ENCODE data around the gene TSHZ2. TPM values are rescaled to one million over a fixed set of nuclear protein-coding genes. Genes with fewer than 3 reads are reported as not detected.

Gene TSHZ2
- total and polyA plus RNA-seq, 2 donors: 6.5 to 35.0 TPM

DNA sequence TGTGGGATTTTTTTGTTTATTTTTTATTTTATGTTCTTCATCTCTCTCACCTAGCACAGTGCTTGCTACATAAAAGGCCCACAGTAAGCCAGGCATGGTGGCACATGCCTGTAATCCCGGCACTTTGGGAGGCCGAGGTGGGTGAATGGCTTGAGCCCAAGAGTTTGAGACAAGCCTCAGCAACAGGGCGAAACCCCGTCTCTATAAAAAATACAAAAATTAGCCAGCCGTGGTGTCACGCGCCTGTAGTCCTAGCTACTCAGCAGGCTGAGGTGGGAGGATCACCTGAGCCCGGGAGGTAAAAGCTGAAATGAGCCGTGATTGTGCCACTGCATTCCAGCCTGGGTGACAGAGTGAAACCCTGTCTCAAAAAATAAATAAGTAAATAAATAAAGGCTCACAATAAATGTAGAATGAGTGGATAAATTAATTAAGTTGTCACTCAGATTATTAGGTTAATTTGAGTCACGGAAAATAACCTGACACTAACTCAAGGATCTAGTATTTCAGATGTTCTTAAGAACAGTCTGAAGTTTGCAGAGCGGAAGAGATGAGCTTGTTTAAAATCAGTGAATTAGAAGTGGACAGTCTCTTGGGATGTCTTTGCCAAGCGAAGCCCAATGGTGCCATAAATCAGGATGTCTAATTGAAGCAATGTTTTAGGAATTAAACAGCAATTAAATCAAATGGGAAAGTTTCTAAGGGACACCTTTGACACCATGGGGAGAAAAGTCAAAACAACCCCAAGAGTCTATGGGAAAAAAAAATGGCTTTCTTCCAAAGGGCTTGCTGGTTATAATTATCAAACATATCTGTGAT is 407.1 kb downstream of the TSHZ2 start:
- H3K36me3 ChIP-seq (ENCODE audit: insufficient read depth): no peaks in the 10 kb centered on the region
- WGBS: 82% methylated on average over 12 of the region's 12 CpGs
- H3K4me3 ChIP-seq (ENCODE audit: low read depth, low read length): no peak overlapping the region
- no peaks in the 10 kb centered on the region for H3K4me1 ChIP-seq (ENCODE audit: insufficient read depth)
- DNase-seq (ENCODE audit: extremely low spot score): no peak
- no peak overlapping the region for H3K27ac ChIP-seq (ENCODE audit: low read depth)

- Histone ChIP-seq H3K36me3 (ENCODE audit: insufficient read depth) (no peaks in the 10 kb centered on the region), H3K27ac (ENCODE audit: low read depth) (no peak overlapping the region), H3K4me3 (ENCODE audit: low read depth, low read length) (no peak overlapping the region), H3K4me1 (ENCODE audit: insufficient read depth) (no peaks in the 10 kb centered on the region)
- 48% methylated on average over 4 of the region's 4 CpGs for WGBS
- no peak for DNase-seq (ENCODE audit: extremely low spot score)
These were observed 407.6 kb downstream of the TSHZ2 start for GRCh38 chr20:53379833-53380120.

- H3K27ac ChIP-seq (ENCODE audit: low read depth): no peak overlapping the region
- no peak overlapping the region for H3K4me3 ChIP-seq (ENCODE audit: low read depth, low read length)
- 89% methylated on average over 3 of the region's 3 CpGs for WGBS
- no peaks in the 10 kb centered on the region for H3K36me3 ChIP-seq (ENCODE audit: insufficient read depth)
- DNase-seq (ENCODE audit: extremely low spot score): no peak
- no peaks in the 10 kb centered on the region for H3K4me1 ChIP-seq (ENCODE audit: insufficient read depth)
These were observed 409.6 kb downstream of the TSHZ2 start for GRCh38 chr20:53381568-53382262.

GRCh38 chr20:53382263-53382844 is 410.2 kb downstream of the TSHZ2 start:
- Histone ChIP-seq H3K4me3 (ENCODE audit: low read depth, low read length) (no peak overlapping the region), H3K27ac (ENCODE audit: low read depth) (no peak overlapping the region), H3K36me3 (ENCODE audit: insufficient read depth) (no peaks in the 10 kb centered on the region), H3K4me1 (ENCODE audit: insufficient read depth) (no peaks in the 10 kb centered on the region)
- no peak for DNase-seq (ENCODE audit: extremely low spot score)
- WGBS: 66% methylated on average over 7 of the region's 7 CpGs

DNA sequence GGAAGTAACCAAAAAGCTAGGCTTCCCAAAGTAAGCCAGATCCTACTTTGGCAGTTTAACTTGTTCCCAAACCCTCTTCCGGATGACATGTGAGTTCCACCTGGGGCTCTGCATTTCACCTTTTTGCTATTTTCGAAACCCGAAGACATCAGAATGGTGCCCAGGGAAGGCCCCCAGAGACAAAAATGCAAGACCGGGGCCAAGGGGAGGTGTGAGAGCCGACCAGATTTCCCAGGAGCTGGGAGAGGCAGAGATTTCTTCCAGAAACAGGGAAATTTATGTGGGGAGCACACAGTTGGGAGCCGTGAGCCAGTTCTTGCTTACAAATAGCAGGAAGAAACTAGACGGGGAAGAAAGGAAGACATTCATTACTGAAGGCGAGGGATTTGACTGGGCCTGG is 411.8 kb downstream of the TSHZ2 start:
- H3K27ac ChIP-seq (ENCODE audit: low read depth): no peak overlapping the region
- no peak for DNase-seq (ENCODE audit: extremely low spot score)
- no peaks in the 10 kb centered on the region for H3K4me1 ChIP-seq (ENCODE audit: insufficient read depth)
- H3K4me3 ChIP-seq (ENCODE audit: low read depth, low read length): no peak overlapping the region
- H3K36me3 ChIP-seq (ENCODE audit: insufficient read depth): no peaks in the 10 kb centered on the region
- WGBS: 72% methylated on average over 8 of the region's 8 CpGs

GRCh38 chr20:53384392-53384791 is 412.2 kb downstream of the TSHZ2 start:
- H3K4me3 ChIP-seq (ENCODE audit: low read depth, low read length): no peak overlapping the region
- H3K4me1 ChIP-seq (ENCODE audit: insufficient read depth): no peaks in the 10 kb centered on the region
- 79% methylated on average over 3 of the region's 3 CpGs for WGBS
- no peak overlapping the region for H3K27ac ChIP-seq (ENCODE audit: low read depth)
- no peak for DNase-seq (ENCODE audit: extremely low spot score)
- H3K36me3 ChIP-seq (ENCODE audit: insufficient read depth): no peaks in the 10 kb centered on the region

DNA sequence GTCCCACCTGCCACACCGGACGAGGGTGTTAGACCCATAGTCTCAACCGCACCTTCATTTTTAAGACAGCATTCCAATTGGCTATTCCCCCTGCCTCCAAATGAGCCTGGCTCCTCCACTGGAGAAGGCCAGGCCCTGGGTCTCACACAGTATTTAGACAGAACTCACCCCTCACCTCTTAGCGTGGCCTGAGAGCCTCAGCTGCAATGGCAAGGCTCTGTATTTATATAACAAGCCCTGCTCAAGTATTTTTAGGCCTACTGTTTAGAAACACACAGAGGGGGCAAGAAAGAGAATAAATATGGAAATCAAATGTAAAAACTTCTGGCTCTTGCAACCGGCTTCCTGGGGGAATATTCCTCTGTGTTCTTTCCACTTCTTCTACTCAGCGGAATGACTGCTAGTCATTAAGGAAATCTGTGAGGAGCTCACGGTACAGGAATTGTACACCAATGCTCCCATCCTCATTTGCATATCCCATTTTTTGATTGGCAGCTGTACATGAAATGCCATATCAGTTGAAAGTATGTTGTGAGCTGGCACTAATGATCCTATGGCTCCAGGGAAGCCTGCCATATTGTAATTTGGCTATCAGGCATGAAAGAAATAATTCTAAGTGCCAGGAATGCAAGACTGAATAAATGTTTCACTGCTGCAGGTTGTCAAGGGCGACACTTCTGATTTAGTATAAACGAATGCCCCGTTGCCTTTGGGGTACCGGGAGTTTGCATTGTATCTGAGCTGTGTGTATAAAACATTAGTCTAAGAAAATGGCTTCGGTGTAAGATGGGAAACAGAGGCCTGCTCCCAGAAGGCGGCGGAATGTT is 414.0 kb downstream of the TSHZ2 start:
- WGBS: 79% methylated on average over 14 of the region's 14 CpGs
- no peak for DNase-seq (ENCODE audit: extremely low spot score)
- no peak overlapping the region for H3K27ac ChIP-seq (ENCODE audit: low read depth)
- H3K4me3 ChIP-seq (ENCODE audit: low read depth, low read length): no peak overlapping the region
- no peaks in the 10 kb centered on the region for H3K4me1 ChIP-seq (ENCODE audit: insufficient read depth)
- H3K36me3 ChIP-seq (ENCODE audit: insufficient read depth): no peaks in the 10 kb centered on the region

DNA sequence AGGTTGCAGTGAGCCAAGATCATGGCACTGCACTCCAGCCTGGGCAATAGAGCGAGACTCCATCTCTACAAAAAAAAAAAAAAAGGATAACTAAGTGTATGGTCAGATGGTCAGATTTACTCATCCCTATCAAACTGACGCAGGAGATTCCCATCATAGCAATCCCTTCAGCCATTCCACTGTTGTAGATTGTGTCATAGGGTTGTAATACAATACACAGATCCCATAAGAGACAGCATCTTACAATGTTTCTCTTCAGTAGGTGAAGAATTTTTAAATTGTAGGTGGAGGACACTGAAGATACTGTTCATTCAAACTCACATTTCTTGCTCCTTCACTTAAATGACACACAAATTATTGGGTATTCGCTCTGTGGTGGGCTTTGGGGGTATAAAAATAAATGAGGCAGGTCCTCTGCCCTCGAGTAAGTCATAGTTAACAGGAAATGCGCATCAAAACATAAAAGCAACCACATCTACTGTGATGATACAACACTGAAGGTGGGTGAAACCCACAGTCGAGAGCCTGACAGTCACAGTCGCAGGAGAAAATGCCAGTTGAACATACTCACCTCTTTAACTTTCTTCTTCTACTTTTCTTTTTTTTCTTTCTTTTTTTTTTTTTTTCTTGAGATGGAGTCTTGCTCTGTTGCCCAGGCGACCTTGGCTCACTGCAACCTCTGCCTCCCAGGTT is 416.0 kb downstream of the TSHZ2 start:
- no peak for DNase-seq (ENCODE audit: extremely low spot score)
- no peak overlapping the region for H3K4me3 ChIP-seq (ENCODE audit: low read depth, low read length)
- no peaks in the 10 kb centered on the region for H3K4me1 ChIP-seq (ENCODE audit: insufficient read depth)
- 90% methylated on average over 8 of the region's 8 CpGs for WGBS
- no peaks in the 10 kb centered on the region for H3K36me3 ChIP-seq (ENCODE audit: insufficient read depth)
- no peak overlapping the region for H3K27ac ChIP-seq (ENCODE audit: low read depth)

DNA sequence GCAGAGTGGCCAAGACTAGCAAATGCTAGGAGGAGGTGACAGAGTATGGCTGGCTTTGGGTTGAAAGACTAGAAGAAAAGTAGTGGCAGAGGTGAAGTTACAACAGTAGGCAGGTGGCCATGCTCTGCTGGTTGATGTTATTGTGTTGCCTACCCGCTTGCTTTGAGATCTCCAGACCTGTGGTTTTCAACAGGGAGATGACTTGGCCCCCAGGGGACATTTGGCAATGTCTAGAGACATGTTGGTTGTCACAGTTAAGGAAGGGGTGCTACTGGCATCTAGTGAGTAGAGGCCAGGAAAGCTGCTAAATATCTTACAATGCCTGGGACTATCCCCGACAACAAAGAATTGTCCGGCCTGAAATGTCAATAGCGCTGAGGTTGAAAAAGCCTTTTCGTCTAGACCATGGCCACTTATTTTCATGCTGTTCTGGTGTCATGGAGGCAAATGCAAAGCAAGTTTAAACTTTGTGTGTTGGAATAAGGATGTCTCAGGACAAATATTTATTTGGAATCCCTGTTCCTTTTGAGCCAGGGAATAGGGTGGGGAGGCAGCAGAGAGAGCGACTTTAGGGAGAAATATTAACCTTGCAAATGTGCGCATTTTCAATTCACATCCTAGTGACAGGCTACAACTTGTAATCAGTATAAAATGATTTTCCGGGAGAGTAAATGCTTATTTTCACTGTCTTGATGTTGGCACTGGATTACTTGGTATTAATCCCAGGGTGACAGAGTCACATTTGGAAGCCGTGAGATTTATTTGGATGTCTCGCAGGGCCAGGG is 417.6 kb downstream of the TSHZ2 start:
- whole genome bisulfite sequencing: 88% methylated on average over 10 of the region's 10 CpGs
- no peak for DNase-seq (ENCODE audit: extremely low spot score)
- Histone ChIP-seq H3K4me3 (ENCODE audit: low read depth, low read length) (no peak overlapping the region), H3K36me3 (ENCODE audit: insufficient read depth) (no peaks in the 10 kb centered on the region), H3K4me1 (ENCODE audit: insufficient read depth) (no peaks in the 10 kb centered on the region), H3K27ac (ENCODE audit: low read depth) (no peak overlapping the region)

DNA sequence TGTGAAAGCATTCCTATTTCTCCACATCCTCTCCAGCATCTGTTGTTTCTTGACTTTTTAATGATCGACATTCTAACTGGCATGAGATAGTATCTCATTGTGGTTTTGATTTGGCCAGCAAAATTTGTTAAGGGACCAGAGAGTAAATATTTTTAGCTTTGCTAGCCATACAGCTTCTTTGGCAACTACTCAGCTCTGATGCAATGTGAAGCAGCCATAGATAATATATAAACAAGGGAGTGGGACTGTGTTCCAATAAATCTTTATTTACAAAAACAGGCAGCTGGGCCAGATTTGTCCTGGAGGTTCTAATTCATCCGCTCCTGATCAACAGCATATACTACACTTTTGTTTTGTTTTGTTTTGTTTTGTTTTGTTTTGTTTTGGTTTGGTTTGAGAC is 418.6 kb downstream of the TSHZ2 start:
- no peaks in the 10 kb centered on the region for H3K36me3 ChIP-seq (ENCODE audit: insufficient read depth)
- no peaks in the 10 kb centered on the region for H3K4me1 ChIP-seq (ENCODE audit: insufficient read depth)
- no peak overlapping the region for H3K4me3 ChIP-seq (ENCODE audit: low read depth, low read length)
- no peak overlapping the region for H3K27ac ChIP-seq (ENCODE audit: low read depth)
- no peak for DNase-seq (ENCODE audit: extremely low spot score)
- WGBS: 93% methylated on average over 2 of the region's 2 CpGs

GRCh38 chr20:53394433-53394832 is 422.3 kb downstream of the TSHZ2 start:
- H3K4me3 ChIP-seq (ENCODE audit: low read depth, low read length): no peak overlapping the region
- no peaks in the 10 kb centered on the region for H3K36me3 ChIP-seq (ENCODE audit: insufficient read depth)
- no peak for DNase-seq (ENCODE audit: extremely low spot score)
- no peak overlapping the region for H3K27ac ChIP-seq (ENCODE audit: low read depth)
- H3K4me1 ChIP-seq (ENCODE audit: insufficient read depth): no peaks in the 10 kb centered on the region

DNA sequence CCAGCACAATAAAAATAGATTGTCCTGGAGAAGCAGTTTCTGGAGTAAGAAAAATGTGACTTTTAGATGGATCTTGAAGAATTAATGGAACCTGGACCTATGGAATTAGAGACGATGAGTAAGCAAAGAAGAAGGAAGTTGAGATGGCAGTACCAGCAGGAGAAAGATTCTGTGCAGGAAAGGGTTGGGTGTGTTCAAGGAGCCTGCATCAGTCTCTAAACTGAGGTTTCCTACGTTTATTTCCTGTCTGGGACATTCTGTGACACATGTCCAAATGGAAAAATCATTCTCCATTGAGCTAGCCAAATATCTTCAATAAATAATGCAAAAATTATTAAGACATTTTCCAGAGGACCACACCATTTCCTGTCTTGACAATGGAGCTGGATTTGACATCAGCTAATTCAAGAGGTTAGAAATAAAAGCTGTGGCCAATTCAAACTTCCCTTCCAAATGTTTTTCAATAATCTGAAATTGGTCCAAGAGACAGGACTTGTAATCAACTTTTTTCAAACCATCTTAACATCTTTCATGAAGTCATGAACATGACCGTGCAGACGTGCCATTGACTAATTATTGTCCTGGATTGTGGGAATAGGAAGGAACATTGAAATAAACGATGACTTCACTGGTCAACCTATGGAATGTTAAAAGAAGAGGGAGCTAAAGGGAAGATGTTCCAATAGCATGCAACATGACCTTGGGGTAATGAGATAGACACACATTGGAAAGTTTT is 423.2 kb downstream of the TSHZ2 start:
- no peak for DNase-seq (ENCODE audit: extremely low spot score)
- WGBS: 74% methylated on average over 5 of the region's 5 CpGs
- H3K4me1 ChIP-seq (ENCODE audit: insufficient read depth): no peaks in the 10 kb centered on the region
- no peaks in the 10 kb centered on the region for H3K36me3 ChIP-seq (ENCODE audit: insufficient read depth)
- H3K27ac ChIP-seq (ENCODE audit: low read depth): no peak overlapping the region
- H3K4me3 ChIP-seq (ENCODE audit: low read depth, low read length): no peak overlapping the region
